Measurements from ENCODE around the gene OR8H2.
A peak's percentile ranks its signal among the peaks of the same experiment; 100 is the strongest.
"Not testable (repeated sequence)": the region's sequence is repeated elsewhere in the genome, so short reads cannot be mapped to it uniquely, and the experiment has no call there.

OR8H2 gene, protein sequence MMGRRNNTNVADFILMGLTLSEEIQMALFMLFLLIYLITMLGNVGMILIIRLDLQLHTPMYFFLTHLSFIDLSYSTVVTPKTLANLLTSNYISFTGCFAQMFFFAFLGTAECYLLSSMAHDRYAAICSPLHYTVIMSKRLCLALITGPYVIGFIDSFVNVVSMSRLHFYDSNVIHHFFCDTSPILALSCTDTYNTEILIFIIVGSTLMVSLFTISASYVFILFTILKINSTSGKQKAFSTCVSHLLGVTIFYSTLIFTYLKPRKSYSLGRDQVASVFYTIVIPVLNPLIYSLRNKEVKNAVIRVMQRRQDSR

DNA sequence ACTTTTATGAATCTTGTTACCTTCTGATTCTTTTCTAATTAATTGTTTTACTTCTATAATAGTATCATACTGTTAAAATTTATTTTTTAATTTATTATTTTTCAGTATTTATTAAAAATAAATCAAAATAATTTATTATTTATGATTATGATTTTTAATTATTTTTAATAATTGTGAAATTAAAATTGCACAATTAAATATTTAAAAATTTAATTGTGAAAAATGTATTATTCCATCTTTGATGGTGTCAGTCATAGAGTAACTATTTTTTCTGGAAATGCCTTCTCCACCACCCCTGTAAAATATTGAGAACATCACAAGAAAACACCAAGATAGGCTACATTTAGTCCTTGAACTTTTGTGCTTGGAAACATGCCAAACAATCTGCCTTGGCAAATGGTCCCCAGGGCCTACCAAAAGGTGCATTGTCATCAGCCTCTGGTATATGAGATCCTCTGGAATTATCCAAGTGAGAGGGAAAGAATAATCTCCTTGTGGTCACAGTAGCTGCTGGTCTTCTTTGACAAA is at the start of gene OR8H2:
OR8H2 (plus strand) TSS at position 478 of the 528 bp plus-strand sequence. CDS start 1,356 bp downstream, outside the sequence.
- peak; percentile 38 for DNase-seq

DNA sequence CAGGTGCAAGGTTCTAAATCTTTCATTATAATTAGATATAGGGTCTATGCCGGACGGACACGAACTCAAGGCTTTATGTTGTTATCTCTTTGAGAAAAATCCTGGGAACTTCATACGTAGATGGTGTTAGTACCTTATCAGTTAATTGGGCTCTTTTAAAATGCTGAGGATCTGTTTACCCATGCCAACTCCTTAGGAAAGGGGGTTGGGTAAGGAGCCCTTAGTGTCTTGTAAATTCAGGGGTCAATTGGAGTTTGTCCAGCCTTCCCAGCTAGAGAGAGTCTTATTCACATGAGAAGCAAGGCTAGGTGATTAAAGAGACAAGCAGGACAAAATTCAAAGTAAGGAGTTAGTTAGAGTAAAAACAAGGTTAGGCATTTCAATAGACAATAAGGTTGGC is 47.1 kb upstream of the OR8H2 start:
- DNase-seq, result not testable (repeated sequence)

DNA sequence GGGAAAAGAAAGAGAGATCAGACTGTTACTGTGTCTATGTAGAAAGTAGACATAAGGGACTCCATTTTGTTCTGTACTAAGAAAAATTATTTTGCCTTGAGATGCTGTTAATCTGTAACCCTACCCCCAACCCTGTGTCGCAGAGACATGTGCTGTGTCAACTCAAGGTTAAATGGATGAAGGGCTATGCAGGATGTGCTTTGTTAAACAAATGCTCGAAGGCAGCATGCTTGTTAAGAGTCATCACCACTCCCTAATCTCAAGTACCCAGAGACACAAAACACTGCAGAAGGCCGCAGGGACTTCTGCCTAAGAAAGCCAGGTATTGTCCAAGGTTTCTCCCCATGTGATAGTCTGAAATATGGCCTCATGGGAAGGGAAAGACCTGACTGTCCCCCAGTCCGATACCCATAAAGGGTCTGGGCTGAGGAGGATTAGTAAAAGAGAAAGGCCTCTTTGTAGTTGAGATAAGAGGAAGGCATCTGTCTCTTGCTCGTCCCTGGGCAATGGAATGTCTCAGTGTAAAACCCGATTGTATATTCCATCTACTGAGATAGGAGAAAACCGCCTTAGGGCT is 45.7 kb upstream of the OR8H2 start:
- DNase-seq, result not testable (repeated sequence)

DNA sequence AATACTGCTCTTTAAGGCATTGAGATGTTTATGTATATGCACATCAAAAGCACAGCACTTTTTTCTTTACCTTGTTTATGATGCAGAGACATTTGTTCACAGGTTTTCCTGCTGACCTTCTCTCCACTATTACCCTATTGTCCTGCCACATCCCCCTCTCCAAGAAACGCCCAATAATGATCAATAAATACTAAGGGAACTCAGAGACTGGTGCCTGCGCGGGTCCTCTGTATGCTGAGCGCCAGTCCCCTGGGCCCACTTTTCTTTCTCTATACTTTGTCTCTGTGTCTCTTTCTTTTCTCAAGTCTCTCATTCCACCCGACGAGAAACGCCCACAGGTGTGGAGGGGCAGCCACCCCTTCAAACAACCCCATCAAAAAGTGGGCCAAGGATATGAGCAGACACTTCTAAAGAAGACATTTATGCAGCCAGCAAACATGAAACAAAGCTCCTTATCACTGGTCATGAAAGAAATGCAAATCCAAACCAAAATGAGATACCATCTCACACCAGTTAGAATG is 45.2 kb upstream of the OR8H2 start:
- not testable (repeated sequence) for DNase-seq

DNA sequence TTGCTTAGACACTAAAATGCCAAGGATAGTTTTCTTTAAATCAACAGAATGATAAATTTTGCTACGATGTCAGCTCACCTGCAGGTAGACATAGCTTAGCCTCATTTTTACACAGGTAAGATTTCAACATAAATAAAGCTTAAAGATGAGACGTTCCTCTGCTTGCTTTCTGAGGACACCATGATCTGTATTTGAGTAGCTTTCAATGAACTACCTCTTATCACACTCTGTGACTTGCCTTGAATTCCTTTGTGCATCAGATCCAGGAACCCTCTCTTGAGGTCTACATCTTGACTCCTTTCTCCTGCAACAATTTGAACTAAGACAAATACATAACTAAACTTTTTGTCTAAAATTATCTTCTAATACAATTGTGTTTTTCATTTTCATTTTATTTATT is 36.5 kb upstream of the OR8H2 start:
- no peak for DNase-seq

DNA sequence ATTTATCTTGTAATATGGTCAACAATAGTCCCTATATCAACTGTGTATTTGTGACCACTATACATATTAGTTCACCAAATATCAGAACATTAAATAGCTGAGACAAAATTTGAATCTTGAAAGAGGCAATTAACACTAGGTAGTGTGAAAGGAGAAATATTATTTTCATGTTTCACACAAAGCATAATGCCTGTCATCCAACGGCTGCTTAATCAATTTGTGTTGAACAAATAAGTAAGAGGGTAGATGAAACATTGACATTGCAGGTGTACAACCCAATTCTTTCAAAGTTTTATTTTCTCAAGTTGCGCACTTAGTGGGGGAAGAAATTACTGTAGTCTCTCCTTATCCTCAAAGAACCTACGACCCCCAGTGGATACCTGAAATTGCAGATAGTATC is 13.8 kb upstream of the OR8H2 start:
- DNase-seq, result no peak

DNA sequence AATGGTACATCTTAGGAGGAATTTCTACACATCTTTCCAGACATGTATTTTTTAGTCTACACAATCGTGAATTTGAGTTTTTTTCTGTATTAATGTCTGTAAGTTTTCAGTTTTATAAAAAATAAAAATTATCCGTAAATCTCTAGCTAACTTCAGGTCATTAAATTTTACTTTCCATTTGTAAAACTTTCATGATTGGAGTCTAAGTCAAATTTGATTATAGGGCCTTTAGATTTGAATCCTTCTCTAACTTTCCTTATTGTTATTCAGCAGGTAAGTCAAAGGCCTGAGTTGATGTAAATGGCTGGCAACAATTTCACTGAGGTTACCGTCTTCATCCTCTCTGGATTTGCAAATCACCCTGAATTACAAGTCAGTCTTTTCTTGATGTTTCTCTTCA is 10.5 kb upstream of the OR8H2 start, which contains the start of gene OR8I2:
OR8I2 (plus strand) TSS at position 301 of the 400 bp plus-strand sequence; CDS start at position 301, 0 bp downstream.
- DNase-seq, result no peak

DNA sequence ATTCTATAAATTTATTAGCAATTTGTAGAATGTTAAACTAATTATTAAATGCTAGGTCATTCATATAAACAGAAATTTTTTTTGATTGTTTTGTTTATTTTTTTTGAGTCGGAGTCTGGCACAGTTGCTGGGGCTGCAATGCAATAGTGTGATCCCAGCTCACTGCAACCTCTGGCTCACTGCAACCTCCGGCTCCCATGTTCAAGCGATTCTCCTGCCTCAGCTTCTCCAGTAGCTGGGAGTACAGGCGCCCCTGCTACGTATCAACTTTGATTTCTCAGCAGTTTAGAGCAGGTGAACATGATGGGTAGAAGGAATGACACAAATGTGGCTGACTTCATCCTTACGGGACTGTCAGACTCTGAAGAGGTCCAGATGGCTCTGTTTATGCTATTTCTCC is 18.6 kb downstream of the OR8H2 start, which contains the start of gene OR8H3:
OR8H3 (plus strand) TSS at position 301 of the 400 bp plus-strand sequence; CDS start at position 301, 0 bp downstream.
- no peak for DNase-seq

DNA sequence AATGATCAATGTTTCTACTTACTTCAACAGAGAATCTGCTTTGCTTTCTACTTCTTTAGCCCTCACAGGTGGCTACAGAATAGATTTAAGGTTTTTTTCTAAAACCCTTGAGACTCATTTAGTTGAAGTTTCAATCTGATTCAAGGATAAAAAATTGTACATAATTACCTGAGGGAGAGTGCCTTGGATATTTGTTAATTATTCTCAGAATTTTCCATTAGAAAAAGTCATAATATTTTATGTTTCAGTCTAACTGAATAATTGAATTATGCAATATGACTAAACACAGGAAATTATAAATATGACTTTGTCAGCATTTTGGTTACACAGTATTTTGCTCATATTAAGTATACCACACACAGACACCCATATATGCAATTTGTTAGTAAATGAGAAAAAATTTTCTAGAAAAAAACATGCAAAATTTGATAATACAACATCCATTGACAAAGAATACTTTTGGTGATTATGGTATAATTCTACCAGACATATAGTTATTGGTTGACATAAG is 36.7 kb downstream of the OR8H2 start, which contains the start of gene OR8J3:
OR8J3 (minus strand) TSS at position 51 of the 511 bp plus-strand sequence. CDS start 2,483 bp downstream, outside the sequence.
- no peak for DNase-seq

DNA sequence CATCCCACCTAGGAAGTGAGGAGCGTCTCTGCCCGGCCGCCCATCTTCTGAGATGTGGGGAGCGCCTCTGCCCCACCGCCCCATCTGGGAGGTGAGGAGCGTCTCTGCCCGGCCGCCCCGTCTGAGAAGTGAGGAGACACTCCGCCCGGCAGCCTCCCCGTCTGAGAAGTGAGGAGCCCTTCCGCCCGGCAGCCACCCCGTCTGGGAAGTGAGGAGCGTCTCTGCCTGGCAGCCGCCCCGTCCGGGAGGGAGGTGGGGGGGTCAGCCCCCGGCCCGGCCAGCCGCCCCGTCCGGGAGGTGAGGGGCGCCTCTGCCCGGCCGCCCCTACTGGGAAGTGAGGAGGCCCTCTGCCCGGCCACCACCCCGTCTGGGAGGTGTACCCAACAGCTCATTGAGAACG is 40.2 kb downstream of the OR8H2 start:
- DNase-seq, result not testable (repeated sequence)

DNA sequence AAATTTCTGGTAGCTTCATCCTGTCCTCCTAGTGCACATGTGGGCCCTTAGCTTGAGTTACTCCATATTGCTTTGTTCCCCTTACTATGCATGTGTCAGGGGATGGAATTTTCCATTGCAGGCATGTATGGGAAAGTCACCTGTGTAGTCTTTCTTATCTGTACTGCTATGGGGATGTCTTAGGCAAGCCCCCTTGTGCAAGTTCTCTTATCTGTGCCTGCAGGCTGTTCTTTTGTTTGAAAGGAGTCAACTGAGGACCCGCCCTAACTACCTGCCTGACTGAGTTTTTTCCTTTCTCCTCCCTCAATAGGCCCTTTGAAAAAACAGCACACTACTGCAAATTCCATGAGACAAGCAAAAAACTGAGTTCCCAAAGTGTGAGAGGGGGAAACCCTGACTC is 47.9 kb downstream of the OR8H2 start:
- DNase-seq, result no peak

DNA sequence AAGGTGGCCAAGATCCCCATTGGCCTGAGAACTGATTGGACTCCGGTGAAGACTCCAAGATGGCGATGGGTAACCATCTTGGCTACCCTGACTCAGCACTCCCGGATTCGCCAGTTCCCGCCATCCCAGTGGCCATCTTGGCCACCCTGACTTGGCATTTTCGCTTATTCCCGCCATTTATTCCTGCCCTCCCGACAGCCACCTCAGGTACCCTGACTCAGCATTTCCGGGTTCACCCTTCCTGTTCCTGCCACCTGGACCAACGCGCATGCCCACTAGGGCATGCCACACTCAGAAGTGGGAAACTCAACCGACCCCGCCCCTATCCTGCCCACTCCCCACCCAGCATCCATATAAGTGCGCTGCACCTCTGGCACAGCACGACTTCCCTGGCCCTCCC is 48.8 kb downstream of the OR8H2 start:
- peak; percentile 72 for DNase-seq
